NCI-H774 (cell line): Measurements from ENCODE around the gene MDFIC.

Experiments
- DNase-seq: peaks from one replicate; lab custom pipeline; 2025; lab: John Stamatoyannopoulos, UW

The MDFIC gene

GRCh38 chr7:114997487-114998404 lies 75.9 kb downstream of the MDFIC start:
- DNase-seq, result no peak

GRCh38 chr7:115004121-115004520 lies 82.2 kb downstream of the MDFIC start:
- no peak for DNase-seq

GRCh38 chr7:115005251-115005650 lies 83.4 kb downstream of the MDFIC start:
- DNase-seq, result no peak

GRCh38 chr7:115005953-115006352 lies 84.1 kb downstream of the MDFIC start:
- DNase-seq, result no peak

- DNase-seq, result no peak
Measured at GRCh38 chr7:115007751-115008150, 85.9 kb downstream of the MDFIC start.

GRCh38 chr7:115008465-115009114 lies 86.7 kb downstream of the MDFIC start:
- DNase-seq, result no peak

GRCh38 chr7:115009139-115009538 lies 87.2 kb downstream of the MDFIC start:
- no peak for DNase-seq

- DNase-seq, result no peak
Measured at GRCh38 chr7:115009736-115010440, 88.0 kb downstream of the MDFIC start.

GRCh38 chr7:115010441-115010820 lies 88.5 kb downstream of the MDFIC start:
- no peak for DNase-seq

GRCh38 chr7:115013886-115014285 lies 92.0 kb downstream of the MDFIC start:
- no peak for DNase-seq

- DNase-seq, result no peak
Measured at GRCh38 chr7:115014794-115015193, 92.9 kb downstream of the MDFIC start.

- DNase-seq, result no peak
Measured at GRCh38 chr7:115015619-115016018, 93.7 kb downstream of the MDFIC start.

GRCh38 chr7:115019882-115020605 lies 98.2 kb downstream of the MDFIC start:
- DNase-seq, result no peak

GRCh38 chr7:115023219-115023618 lies 101.3 kb downstream of the MDFIC start:
- DNase-seq, result no peak

GRCh38 chr7:115024276-115024675 lies 102.4 kb downstream of the MDFIC start:
- no peak for DNase-seq

GRCh38 chr7:115032715-115033703 lies 111.1 kb downstream of the MDFIC start:
- no peak for DNase-seq

- no peak for DNase-seq
Measured at GRCh38 chr7:115033917-115034459, 112.1 kb downstream of the MDFIC start.

- DNase-seq, result no peak
Measured at GRCh38 chr7:115034515-115034914, 112.6 kb downstream of the MDFIC start.

GRCh38 chr7:115037128-115037802 lies 115.4 kb downstream of the MDFIC start:
- DNase-seq, result no peak

GRCh38 chr7:115038158-115038557 lies 116.3 kb downstream of the MDFIC start:
- DNase-seq, result peak; percentile 41
